HCT116 (cell line): ENCODE data around the gene GDI1.

Source experiments
- CTCF ChIP-seq, 3 experiments: fragments of 200-600 bp in 1 of 3; sonication (generic) in 1 of 3; IDR thresholded peaks in 2 of 3; conservative IDR thresholded peaks in 1 of 3; 2 replicates each; pipeline ENCODE4 v1.5.1; 2012 to 2017; ENCODE audit warnings: low read depth in 2 of 3, low read length in 2 of 3, antibody characterized with exemption in 1 of 3, borderline replicate concordance in 1 of 3, control low read depth in 1 of 3, mild to moderate bottlenecking in 1 of 3, mixed read lengths in 1 of 3, mixed run types in 1 of 3, moderate library complexity in 1 of 3; ENCODE audit not compliant: insufficient read depth in 1 of 3
- JUND ChIP-seq: IDR thresholded peaks from 2 replicates; pipeline ENCODE4 v1.6.1; 2012
- POLR2A ChIP-seq: IDR thresholded peaks from 2 replicates; pipeline ENCODE4 v1.7.0; 2011; ENCODE audit warnings: borderline replicate concordance; ENCODE audit not compliant: insufficient read depth, insufficient read length; ENCODE audit errors: extremely low read depth
- POLR2AphosphoS5 ChIP-seq: IDR thresholded peaks from 2 replicates; pipeline ENCODE4 v1.6.1; 2011; ENCODE audit warnings: mild to moderate bottlenecking, low read depth, low read length, moderate library complexity
- SP1 ChIP-seq: IDR thresholded peaks from 2 replicates; pipeline ENCODE4 v1.6.1; 2012; ENCODE audit warnings: low read depth
- ZNF274 ChIP-seq: fragments of 200-500 bp; sonication (Bioruptor generic); IDR thresholded peaks from 2 replicates; pipeline ENCODE4 v1.6.1; 2014; ENCODE audit warnings: mild to moderate bottlenecking, low read depth, low read length, inconsistent platforms

- TF ChIP-seq POLR2AphosphoS5 (no peak), CTCF (IDR thresholded peaks at IDR 0.05 in 2 of 3, conservative IDR thresholded peaks at IDR 0.05 in 1 of 3; ENCODE audit: borderline replicate concordance in 1 of 3, insufficient read depth in 1 of 3, low read depth in 2 of 3, low read length in 2 of 3) (no peak), ZNF274 (no peak), POLR2A (no peak), JUND (no peak), SP1 (no peak)
Observed at GRCh38 chrX:154459832-154460231, 22.9 kb downstream of the GDI1 start.
